CD8-positive, alpha-beta memory T cell (primary cell): ENCODE data around the gene VWA5A. TPM values are rescaled to one million over a fixed set of nuclear protein-coding genes. Genes with fewer than 3 reads are reported as not detected.

Experiments used
- CTCF ChIA-PET: fragments of 350-600 bp; sonication (Branson Sonifier 250); formaldehyde crosslinking; loops from one replicate; lab custom pipeline; 2021; ENCODE audit warnings: antibody characterized with exemption; lab: Charles Lee
- POLR2A ChIA-PET: fragments of 350-600 bp; sonication (Branson Sonifier 250); formaldehyde crosslinking; loops from one replicate; lab custom pipeline; 2021; ENCODE audit warnings: antibody characterized with exemption; lab: Charles Lee
- DNase-seq, 5 donors: peaks; one replicate each; pipeline versions ENCODE4 v3.0.0 to v3.0.0-alpha.2; 2020 to 2022; ENCODE audit warnings: mixed read lengths in 1 of 5
- H3K27ac ChIP-seq: one replicate; pipeline ENCODE4 v1.7.0; 2013; ENCODE audit warnings: low read depth, mild to moderate bottlenecking, low read length, moderate library complexity
- H3K27me3 ChIP-seq: 2 replicates; pipeline ENCODE4 v1.7.0; 2013; ENCODE audit warnings: low read length, mild to moderate bottlenecking; ENCODE audit not compliant: insufficient read depth, poor library complexity, severe bottlenecking
- H3K36me3 ChIP-seq: 2 replicates; pipeline ENCODE4 v1.7.0; 2013; ENCODE audit warnings: mild to moderate bottlenecking, low read length, moderate library complexity; ENCODE audit not compliant: insufficient read depth
- H3K4me1 ChIP-seq: 2 replicates; pipeline ENCODE4 v1.7.0; 2013; ENCODE audit warnings: mild to moderate bottlenecking, low read length, moderate library complexity; ENCODE audit not compliant: insufficient read depth
- H3K4me3 ChIP-seq: 2 replicates; pipeline ENCODE4 v1.7.0; 2013; ENCODE audit warnings: mild to moderate bottlenecking, low read length
- H3K9me3 ChIP-seq: 2 replicates; pipeline ENCODE4 v1.7.0; 2013; ENCODE audit warnings: mild to moderate bottlenecking, low read length
- H3K27ac Mint-ChIP-seq, 8 donors: one replicate each; pipeline ENCODE4 v1.8.0; 2020 to 2021; ENCODE audit warnings: mixed read lengths in 8 of 8, mild to moderate bottlenecking in 6 of 8, inconsistent platforms in 3 of 8, moderate library complexity in 3 of 8
- H3K27me3 Mint-ChIP-seq, 2 donors: one replicate each; pipeline ENCODE4 v1.8.0; 2020 to 2021; ENCODE audit warnings: mixed read lengths in 2 of 2, mild to moderate bottlenecking in 1 of 2, moderate library complexity in 1 of 2
- H3K36me3 Mint-ChIP-seq, 3 donors: one replicate each; pipeline ENCODE4 v1.8.0; 2020 to 2021; ENCODE audit warnings: mixed read lengths in 3 of 3, inconsistent platforms in 1 of 3, mild to moderate bottlenecking in 1 of 3
- H3K4me1 Mint-ChIP-seq, 3 donors: one replicate each; pipeline ENCODE4 v1.8.0; 2020 to 2021; ENCODE audit warnings: mixed read lengths in 3 of 3, inconsistent platforms in 1 of 3, mild to moderate bottlenecking in 1 of 3
- H3K4me3 Mint-ChIP-seq, 7 donors: one replicate each; pipeline ENCODE4 v1.8.0; 2020 to 2021; ENCODE audit warnings: mixed read lengths in 7 of 7, mild to moderate bottlenecking in 6 of 7, moderate library complexity in 4 of 7, inconsistent platforms in 2 of 7
- H3K9me3 Mint-ChIP-seq, 5 donors: one replicate each; pipeline ENCODE4 v1.8.0; 2020 to 2022; ENCODE audit warnings: mixed read lengths in 5 of 5, mild to moderate bottlenecking in 3 of 5, moderate library complexity in 2 of 5, inconsistent platforms in 1 of 5
- polyA plus RNA-seq: library from polyadenylated mRNA; unstranded; fragments of 300-500 nt; fragmentation: Illumina TruSeq; gene quantifications from one replicate; pipeline ENCODE4 v1.2.3, GENCODE V29; 2021
- total RNA-seq, 2 experiments: library from RNA; stranded (reverse); gene quantifications; one replicate each; pipeline ENCODE4 v1.2.3, GENCODE V29; 2021

Gene VWA5A
- total RNA-seq (1 to 10 TPM; 2.9 to 3.3 TPM), polyA plus RNA-seq (5.3 TPM)

DNA sequence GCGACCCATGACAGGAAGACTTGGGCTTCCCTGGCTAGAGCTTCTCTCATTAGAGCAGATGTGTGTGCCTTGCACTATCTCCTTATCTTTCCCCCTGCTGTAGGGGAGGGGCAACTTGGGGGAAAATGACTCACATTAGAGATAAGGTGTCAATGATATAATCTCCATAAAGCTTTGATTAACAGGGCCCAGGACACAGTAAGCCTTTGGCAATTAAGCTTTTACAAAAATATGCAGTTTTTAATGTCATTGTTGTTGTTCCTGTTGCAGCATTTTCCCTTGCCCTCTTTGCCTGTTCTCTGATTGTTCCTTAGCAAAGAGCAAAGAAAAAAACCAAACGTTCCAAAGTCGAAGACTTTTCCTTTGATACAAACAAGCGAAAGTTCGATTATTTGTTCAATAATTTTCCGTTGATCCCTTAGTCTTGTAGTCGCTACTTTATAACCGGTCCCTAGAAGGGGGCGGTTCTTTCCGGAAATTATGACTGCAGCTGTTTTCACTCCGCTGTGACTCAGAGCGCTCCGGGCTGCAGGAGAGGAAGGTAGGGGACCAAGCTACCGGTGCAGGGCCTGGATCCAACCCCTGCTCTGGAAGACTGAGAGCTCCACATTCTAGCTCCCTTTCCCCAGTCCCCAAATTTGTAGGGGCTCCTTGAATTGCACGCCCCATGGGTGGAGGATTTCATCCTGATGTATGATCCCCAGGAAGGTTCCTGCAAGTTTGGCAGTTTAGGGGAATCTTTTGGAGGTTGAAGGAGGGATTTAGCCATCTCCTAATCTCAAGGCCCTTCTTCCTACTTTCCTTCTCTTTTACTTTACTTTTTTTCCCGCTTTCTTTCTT lies at the start of gene VWA5A:
Gene VWA5A (plus strand): TSS at position 509 of the 840 bp plus-strand sequence. CDS start 2,062 bp downstream, outside the sequence.
- POLR2A ChIA-PET: no interaction called here
- no peaks in the 10 kb centered on the region for H3K27me3 ChIP-seq

DNA sequence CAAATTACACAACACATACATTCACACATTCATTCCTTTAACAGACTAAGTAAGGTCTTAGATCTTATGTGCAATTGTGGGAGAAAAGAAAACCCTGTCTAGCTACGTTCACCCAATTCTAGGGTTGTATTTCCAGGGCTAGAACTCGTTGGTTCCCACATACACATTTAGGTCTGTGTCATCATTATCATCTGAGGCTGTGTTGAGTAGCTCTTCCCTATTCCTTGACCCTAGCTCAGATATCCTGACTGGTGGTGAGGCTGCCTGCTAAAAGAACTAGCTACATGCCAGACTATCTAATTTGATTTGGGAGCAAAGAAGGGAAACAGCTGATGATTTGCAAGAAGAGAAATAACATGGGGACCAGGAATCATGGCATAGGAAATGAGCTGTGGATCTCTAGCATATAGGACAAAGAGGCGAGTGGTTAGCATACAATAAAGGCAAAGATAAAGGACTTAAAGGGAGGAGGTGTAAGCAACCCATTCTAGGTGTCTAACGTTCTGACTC lies 46.6 kb upstream of the VWA5A start:
- Histone ChIP-seq H3K4me3 (no peak overlapping the region), H3K36me3 (no peaks in the 10 kb centered on the region), H3K4me1 (no peaks in the 10 kb centered on the region), H3K27ac (no peak overlapping the region), H3K9me3 (no peaks in the 10 kb centered on the region), H3K27me3 (no peaks in the 10 kb centered on the region)
- CTCF ChIA-PET: no interaction called here
- Mint-ChIP-seq H3K4me3 (no peak overlapping the region), H3K9me3 (peaks cover 0 to 3% (median 0%) of the 10 kb centered on the region in 5 donors), H3K27me3 (peaks cover 13 to 60% of the 10 kb centered on the region in 2 donors), H3K4me1 (peaks cover 0 to 8% (median 4%) of the 10 kb centered on the region in 3 donors), H3K36me3 (no peaks in the 10 kb centered on the region), H3K27ac (no peak overlapping the region)
- no peak for DNase-seq
- POLR2A ChIA-PET: no interaction called here

More for the DNA sequence above, at the start of gene VWA5A:
- peaks cover 0 to 27% (median 7%) of the 10 kb centered on the region in 3 donors for H3K36me3 Mint-ChIP-seq
- CTCF ChIA-PET: no interaction called here
- H3K4me3 Mint-ChIP-seq: peak within 1 kb of the TSS; percentile 79 to 93 (median 86)
- peak; percentile 16 to 66 (median 30) for DNase-seq
- H3K27ac Mint-ChIP-seq: peak within 1 kb of the TSS in 7 of 8 donors; percentile 9 to 86 (median 70)
- Histone ChIP-seq H3K4me3 (peak within 1 kb of the TSS; percentile 75), H3K27ac (no peak within 1 kb of the TSS), H3K36me3 (no peaks in the 10 kb centered on the region), H3K4me1 (peaks cover 15% of the 10 kb centered on the region), H3K9me3 (no peaks in the 10 kb centered on the region)
- peaks cover 0 to 17% of the 10 kb centered on the region in 2 donors for H3K27me3 Mint-ChIP-seq
- no peaks in the 10 kb centered on the region for H3K9me3 Mint-ChIP-seq
- H3K4me1 Mint-ChIP-seq: peaks cover 26 to 36% (median 31%) of the 10 kb centered on the region in 3 donors

DNA sequence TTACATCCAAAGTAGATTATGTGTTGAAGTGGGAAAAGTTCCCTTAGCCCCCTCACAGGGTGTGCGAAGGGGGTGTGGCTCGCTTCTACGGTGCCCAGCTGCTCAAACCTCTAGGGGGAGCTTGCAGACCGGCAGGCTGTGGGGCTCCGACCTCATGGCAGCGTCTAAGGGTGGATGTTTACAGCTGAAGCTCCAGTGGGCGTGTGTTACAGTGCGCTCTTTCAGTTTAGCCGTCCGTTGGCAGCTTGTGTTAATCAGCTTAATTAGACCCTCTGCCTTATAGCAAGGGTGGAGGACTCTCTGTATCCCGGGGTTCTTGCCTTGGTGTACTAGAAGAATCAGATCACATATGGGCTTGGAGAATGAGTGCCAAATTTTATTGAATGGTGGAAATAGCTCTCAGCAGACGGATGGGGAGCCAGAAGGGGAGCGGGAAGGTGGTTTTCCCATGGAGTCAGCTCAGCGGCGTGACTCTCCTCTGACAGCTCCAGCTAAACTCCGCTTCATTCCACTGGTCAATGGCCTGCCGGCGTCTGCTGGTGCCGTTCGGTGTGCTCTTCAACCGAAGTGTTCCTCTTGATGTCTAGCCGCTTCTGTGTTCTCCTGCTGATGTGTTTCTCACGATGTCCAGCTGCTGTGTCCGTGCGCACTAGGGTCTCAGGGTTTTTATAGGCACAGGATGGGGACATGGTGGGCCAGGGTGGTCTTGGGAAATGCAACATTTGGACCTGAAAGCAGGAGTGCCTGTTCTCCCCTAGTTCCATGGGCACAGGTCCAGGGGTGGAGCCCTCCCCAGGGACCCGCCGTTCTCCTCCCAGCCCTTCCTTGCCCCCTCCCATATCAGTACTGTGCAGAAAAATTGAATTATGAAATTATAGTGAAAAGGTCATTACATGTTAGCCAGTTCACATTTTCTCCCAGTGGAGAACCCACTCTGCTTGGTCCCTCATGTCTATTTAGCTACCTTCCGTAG lies 45.5 kb upstream of the VWA5A start:
- peak overlapping the region in 2 of 7 donors; percentile 28 to 29 for H3K4me3 Mint-ChIP-seq
- no peaks in the 10 kb centered on the region for H3K4me1 ChIP-seq
- DNase-seq: peak in 1 of 5 donors; percentile 19
- H3K36me3 Mint-ChIP-seq: no peaks in the 10 kb centered on the region
- ChIA-PET POLR2A (no interaction called here), CTCF (interaction anchor here (0.9 to 1.8 kb wide), 3 partner anchors 10 to 516 kb away, joined by 3 to 5 read pairs (median 3); no protein-coding TSS in a partner anchor)
- no peaks in the 10 kb centered on the region for H3K36me3 ChIP-seq
- no peak overlapping the region for H3K27ac Mint-ChIP-seq
- no peaks in the 10 kb centered on the region for H3K27me3 ChIP-seq
- no peaks in the 10 kb centered on the region for H3K9me3 Mint-ChIP-seq
- peaks cover 13 to 55% of the 10 kb centered on the region in 2 donors for H3K27me3 Mint-ChIP-seq
- no peak overlapping the region for H3K27ac ChIP-seq
- no peaks in the 10 kb centered on the region for H3K9me3 ChIP-seq
- peaks cover 0 to 8% (median 4%) of the 10 kb centered on the region in 3 donors for H3K4me1 Mint-ChIP-seq
- no peak overlapping the region for H3K4me3 ChIP-seq

DNA sequence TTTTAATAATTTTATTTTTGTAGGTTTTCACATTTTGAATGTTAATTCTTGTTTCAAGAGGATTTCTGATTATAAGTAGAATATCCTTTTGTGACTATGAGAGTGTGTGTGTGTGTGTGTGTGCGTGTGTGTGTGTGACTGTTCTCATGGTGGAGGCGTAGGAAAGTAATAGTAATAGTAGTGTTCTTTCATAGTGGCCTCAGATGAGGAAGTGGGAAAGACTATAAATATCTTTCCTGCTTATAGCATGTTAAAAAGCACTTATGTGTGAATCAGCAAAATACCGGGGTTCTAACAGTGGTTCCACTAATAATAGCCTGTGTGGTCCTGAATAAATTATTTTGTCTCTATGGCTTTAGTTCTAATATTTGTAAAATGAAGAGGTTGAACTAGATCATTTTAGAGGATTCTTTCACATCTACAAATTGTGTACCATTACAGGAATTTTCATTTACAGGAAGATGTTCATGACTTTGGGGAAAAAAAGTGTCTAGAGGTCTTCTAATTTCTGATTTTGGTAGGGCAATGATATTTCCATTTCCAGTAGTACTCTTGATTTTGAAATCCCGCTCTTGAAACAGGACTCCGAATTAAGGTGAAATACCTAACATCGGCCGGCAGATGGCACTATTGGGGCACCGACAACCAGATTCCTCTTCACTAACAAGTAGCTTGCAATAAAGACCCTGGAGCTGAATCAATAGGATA lies 44.2 kb upstream of the VWA5A start:
- Histone ChIP-seq H3K36me3 (no peaks in the 10 kb centered on the region), H3K4me1 (no peaks in the 10 kb centered on the region), H3K27ac (no peak overlapping the region), H3K9me3 (no peaks in the 10 kb centered on the region), H3K27me3 (no peaks in the 10 kb centered on the region), H3K4me3 (no peak overlapping the region)
- no peak overlapping the region for H3K4me3 Mint-ChIP-seq
- H3K36me3 Mint-ChIP-seq: no peaks in the 10 kb centered on the region
- H3K27me3 Mint-ChIP-seq: peaks cover 13 to 50% of the 10 kb centered on the region in 2 donors
- ChIA-PET POLR2A (no interaction called here), CTCF (interaction anchor here (0.7 to 1.8 kb wide), 6 partner anchors 8 to 515 kb away, joined by 3 to 5 read pairs (median 4); no protein-coding TSS in a partner anchor)
- peaks cover 0 to 9% (median 4%) of the 10 kb centered on the region in 3 donors for H3K4me1 Mint-ChIP-seq
- H3K27ac Mint-ChIP-seq: no peak overlapping the region
- DNase-seq: peak; percentile 23 to 64 (median 38)
- H3K9me3 Mint-ChIP-seq: no peaks in the 10 kb centered on the region

GRCh38 chr11:124071623-124071948 lies 43.7 kb upstream of the VWA5A start:
- CTCF ChIA-PET: interaction anchor here (0.7 to 1.1 kb wide), 5 partner anchors 9 to 514 kb away, joined by 3 to 5 read pairs (median 4); no protein-coding TSS in a partner anchor
- Mint-ChIP-seq H3K9me3 (no peaks in the 10 kb centered on the region), H3K4me3 (no peak overlapping the region), H3K4me1 (peaks cover 4 to 14% (median 9%) of the 10 kb centered on the region in 3 donors), H3K27ac (no peak overlapping the region), H3K27me3 (peaks cover 10 to 50% of the 10 kb centered on the region in 2 donors), H3K36me3 (no peaks in the 10 kb centered on the region)
- Histone ChIP-seq H3K27me3 (no peaks in the 10 kb centered on the region), H3K9me3 (no peaks in the 10 kb centered on the region), H3K36me3 (no peaks in the 10 kb centered on the region), H3K4me1 (no peaks in the 10 kb centered on the region), H3K27ac (no peak overlapping the region), H3K4me3 (no peak overlapping the region)
- POLR2A ChIA-PET: no interaction called here
- no peak for DNase-seq

GRCh38 chr11:124072147-124072546 lies 43.1 kb upstream of the VWA5A start:
- Mint-ChIP-seq H3K27me3 (peaks cover 13 to 51% of the 10 kb centered on the region in 2 donors), H3K9me3 (no peaks in the 10 kb centered on the region), H3K36me3 (no peaks in the 10 kb centered on the region), H3K4me3 (no peak overlapping the region), H3K27ac (no peak overlapping the region), H3K4me1 (peaks cover 7 to 16% (median 12%) of the 10 kb centered on the region in 3 donors)
- ChIA-PET CTCF (interaction anchor here (0.7 to 1.1 kb wide), 4 partner anchors 10 to 514 kb away, joined by 3 to 5 read pairs (median 4); no protein-coding TSS in a partner anchor), POLR2A (no interaction called here)
- Histone ChIP-seq H3K4me1 (no peaks in the 10 kb centered on the region), H3K9me3 (no peaks in the 10 kb centered on the region), H3K27ac (no peak overlapping the region), H3K36me3 (no peaks in the 10 kb centered on the region), H3K27me3 (no peaks in the 10 kb centered on the region), H3K4me3 (no peak overlapping the region)
- no peak for DNase-seq

DNA sequence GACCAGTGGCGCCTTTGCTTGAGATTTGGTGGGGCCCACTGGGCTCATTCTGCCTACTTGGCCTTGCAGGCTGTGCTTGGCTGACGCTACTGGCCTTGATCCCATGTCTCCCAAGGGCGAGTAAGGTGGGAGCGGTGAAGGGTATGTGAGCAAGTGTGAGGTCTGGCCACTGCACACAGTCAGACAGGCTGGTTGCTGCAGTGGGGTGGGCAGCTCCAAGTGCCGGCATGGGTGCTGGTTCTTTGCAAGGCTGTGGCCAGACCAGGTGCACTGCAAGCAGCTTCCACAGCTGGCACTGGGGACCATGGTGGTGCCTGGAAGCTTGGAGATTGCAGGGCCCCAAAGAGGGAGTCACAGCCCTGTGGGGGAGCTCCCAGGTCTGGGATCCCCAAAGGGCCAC lies 40.7 kb upstream of the VWA5A start:
- CTCF ChIA-PET: no interaction called here
- H3K4me1 Mint-ChIP-seq: peaks cover 7 to 14% (median 12%) of the 10 kb centered on the region in 3 donors
- Histone ChIP-seq H3K27ac (no peak overlapping the region), H3K9me3 (no peaks in the 10 kb centered on the region), H3K27me3 (no peaks in the 10 kb centered on the region), H3K4me1 (no peaks in the 10 kb centered on the region), H3K4me3 (no peak overlapping the region), H3K36me3 (no peaks in the 10 kb centered on the region)
- peaks cover 0 to 2% (median 0%) of the 10 kb centered on the region in 5 donors for H3K9me3 Mint-ChIP-seq
- DNase-seq: no peak
- H3K4me3 Mint-ChIP-seq: no peak overlapping the region
- H3K27me3 Mint-ChIP-seq: peaks cover 16 to 54% of the 10 kb centered on the region in 2 donors
- no peaks in the 10 kb centered on the region for H3K36me3 Mint-ChIP-seq
- no peak overlapping the region for H3K27ac Mint-ChIP-seq
- POLR2A ChIA-PET: no interaction called here
